Bronchial epithelial cell (primary cell): ENCODE measurements around the gene KLF6. TPM values are rescaled to one million over a fixed set of nuclear protein-coding genes. Genes with fewer than 3 reads are reported as not detected.
A peak's percentile ranks its signal among the peaks of the same experiment; 100 is the strongest.

Experiments used
- DNase-seq: peaks from one replicate; pipeline ENCODE4 v3.0.0-alpha.2; 2010; ENCODE audit warnings: low read depth
- FAIRE-seq: peaks from 2 replicates; lab custom pipeline; 2011; peaks lifted over from hg19 to GRCh38; lab: Jason Lieb, UNC
- H3K27me3 ChIP-seq: 2 replicates; pipeline ENCODE4 v1.5.1; 2011; ENCODE audit warnings: low read length; ENCODE audit not compliant: control insufficient read depth, insufficient read depth
- H3K36me3 ChIP-seq: 2 replicates; pipeline ENCODE4 v1.5.1; 2011; ENCODE audit warnings: low read length; ENCODE audit not compliant: control insufficient read depth, insufficient read depth
- H3K4me3 ChIP-seq: 2 replicates; pipeline ENCODE4 v1.5.1; 2011; ENCODE audit warnings: mild to moderate bottlenecking, low read depth, low read length, control low read depth
- CTCF ChIP-seq: IDR thresholded peaks from 2 replicates; pipeline ENCODE4 v1.5.1; 2011; ENCODE audit warnings: mild to moderate bottlenecking, moderate library complexity, low read length, control low read depth, inconsistent platforms; ENCODE audit not compliant: insufficient read depth, severe bottlenecking
- total RNA-seq: library from RNA; depleted of rRNA; stranded (reverse); fragments of >200 nt; gene quantifications from 2 replicates; pipeline ENCODE4 v1.2.1, GENCODE V29; 2014

KLF6 gene
- total RNA-seq, 1 donor from 2014 or later, result 70.6 TPM

- no peak for TF ChIP-seq CTCF
- FAIRE-seq (no peak), DNase-seq (peak; percentile 98)
Observed at GRCh38 chr10:3757638-3758490, 27.1 kb downstream of the KLF6 start.

GRCh38 chr10:3757250-3757637 lies 27.8 kb downstream of the KLF6 start:
- no peaks in the 10 kb centered on the region for H3K36me3 ChIP-seq
- no peaks in the 10 kb centered on the region for H3K27me3 ChIP-seq
- TF ChIP-seq CTCF, result no peak
- no peak overlapping the region for H3K4me3 ChIP-seq
- DNase-seq (no peak), FAIRE-seq (no peak)

More at GRCh38 chr10:3757638-3758490, 27.1 kb downstream of the KLF6 start:
- H3K4me3 ChIP-seq, result no peak overlapping the region
- no peaks in the 10 kb centered on the region for H3K27me3 ChIP-seq
- H3K36me3 ChIP-seq, result no peaks in the 10 kb centered on the region

GRCh38 chr10:3756360-3756740 lies 28.7 kb downstream of the KLF6 start:
- no peak overlapping the region for H3K4me3 ChIP-seq
- no peaks in the 10 kb centered on the region for H3K36me3 ChIP-seq
- DNase-seq (no peak), FAIRE-seq (no peak)
- TF ChIP-seq CTCF, result no peak
- H3K27me3 ChIP-seq, result no peaks in the 10 kb centered on the region

- no peak for DNase-seq
- no peak overlapping the region for H3K4me3 ChIP-seq
- no peaks in the 10 kb centered on the region for H3K27me3 ChIP-seq
- no peak for TF ChIP-seq CTCF
- no peak for FAIRE-seq
- H3K36me3 ChIP-seq, result no peaks in the 10 kb centered on the region
Observed at GRCh38 chr10:3755440-3756359, 29.3 kb downstream of the KLF6 start.

GRCh38 chr10:3754727-3755439 lies 30.1 kb downstream of the KLF6 start:
- TF ChIP-seq CTCF, result no peak
- no peak overlapping the region for H3K4me3 ChIP-seq
- no peaks in the 10 kb centered on the region for H3K27me3 ChIP-seq
- DNase-seq, result peak; percentile 100
- peak; percentile 98 for FAIRE-seq
- H3K36me3 ChIP-seq, result no peaks in the 10 kb centered on the region
